HG03565 (cell line): ENCODE results near the gene ADA.

Experiments used
- ATAC-seq: cut with Tn5 transposase; IDR thresholded peaks from one replicate; pipeline ENCODE4 v1.9.1; 2021; ENCODE audit warnings: mild to moderate bottlenecking, moderate library complexity; ENCODE audit not compliant: unreplicated experiment

ADA gene

DNA sequence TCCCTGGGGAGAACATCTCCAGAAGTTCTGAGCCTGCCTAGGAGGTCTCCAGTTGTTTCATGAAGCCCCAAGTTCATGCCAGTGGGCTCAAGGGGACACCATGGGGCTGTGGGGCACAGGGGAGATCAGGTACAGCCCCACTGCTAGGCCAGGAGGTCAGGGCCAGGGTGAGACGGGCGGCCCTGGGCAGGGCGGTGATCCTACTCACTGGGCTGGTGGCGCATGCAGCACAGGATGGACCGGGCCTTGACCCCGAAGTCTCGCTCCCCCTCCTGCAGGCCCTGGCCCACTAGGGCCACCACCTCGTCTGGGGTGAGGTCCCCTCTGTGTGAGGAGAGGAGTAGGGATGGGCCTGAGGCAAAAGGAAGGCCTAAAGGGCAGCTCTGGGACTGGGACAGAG, 26.1 kb downstream of the ADA start:
- ATAC-seq: no peak

DNA sequence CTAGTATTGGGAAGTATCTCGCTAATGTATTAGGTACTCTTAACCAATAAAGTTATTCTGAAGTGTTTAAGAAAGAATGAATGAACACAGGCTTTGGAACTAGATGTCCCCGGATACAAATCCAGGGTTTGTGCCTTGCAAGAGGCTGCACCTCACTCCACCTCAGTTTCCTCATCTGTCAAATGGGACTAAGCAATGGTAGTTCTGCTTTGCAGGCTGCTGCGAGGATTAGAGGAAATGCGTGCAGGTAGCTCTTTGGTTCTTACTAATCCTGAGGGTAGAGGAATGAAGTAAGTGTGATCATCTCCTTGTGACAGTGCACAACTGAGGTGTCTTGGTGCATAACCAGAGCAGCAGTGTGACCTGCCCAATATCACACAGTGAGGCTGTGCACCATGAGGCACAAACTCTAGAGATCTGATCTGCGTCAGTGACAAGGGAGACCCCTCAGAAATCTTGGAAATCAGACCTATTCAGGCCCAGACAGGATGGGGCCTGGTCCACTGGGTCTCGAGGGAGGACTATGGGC, 26.7 kb downstream of the ADA start:
- no peak for ATAC-seq

DNA sequence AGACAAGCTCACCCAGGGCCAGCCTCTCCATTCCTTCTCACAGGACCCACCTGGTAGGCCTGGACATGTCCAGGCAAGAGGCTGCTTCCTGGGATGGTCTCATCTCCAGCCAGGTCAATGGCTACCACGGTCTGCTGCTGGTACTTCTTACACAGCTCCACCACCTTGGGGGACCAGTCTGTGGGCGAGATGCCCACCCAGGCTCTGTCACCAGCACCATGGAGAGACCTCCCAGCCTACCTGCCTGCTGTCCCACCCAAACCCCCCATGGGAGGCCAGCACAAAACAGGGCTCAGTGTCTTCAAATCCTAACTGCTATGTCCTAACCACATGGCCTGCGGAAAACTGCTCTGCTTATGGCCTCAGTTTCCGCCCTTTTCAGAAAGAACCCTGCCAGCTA, 27.3 kb downstream of the ADA start:
- no peak for ATAC-seq

DNA sequence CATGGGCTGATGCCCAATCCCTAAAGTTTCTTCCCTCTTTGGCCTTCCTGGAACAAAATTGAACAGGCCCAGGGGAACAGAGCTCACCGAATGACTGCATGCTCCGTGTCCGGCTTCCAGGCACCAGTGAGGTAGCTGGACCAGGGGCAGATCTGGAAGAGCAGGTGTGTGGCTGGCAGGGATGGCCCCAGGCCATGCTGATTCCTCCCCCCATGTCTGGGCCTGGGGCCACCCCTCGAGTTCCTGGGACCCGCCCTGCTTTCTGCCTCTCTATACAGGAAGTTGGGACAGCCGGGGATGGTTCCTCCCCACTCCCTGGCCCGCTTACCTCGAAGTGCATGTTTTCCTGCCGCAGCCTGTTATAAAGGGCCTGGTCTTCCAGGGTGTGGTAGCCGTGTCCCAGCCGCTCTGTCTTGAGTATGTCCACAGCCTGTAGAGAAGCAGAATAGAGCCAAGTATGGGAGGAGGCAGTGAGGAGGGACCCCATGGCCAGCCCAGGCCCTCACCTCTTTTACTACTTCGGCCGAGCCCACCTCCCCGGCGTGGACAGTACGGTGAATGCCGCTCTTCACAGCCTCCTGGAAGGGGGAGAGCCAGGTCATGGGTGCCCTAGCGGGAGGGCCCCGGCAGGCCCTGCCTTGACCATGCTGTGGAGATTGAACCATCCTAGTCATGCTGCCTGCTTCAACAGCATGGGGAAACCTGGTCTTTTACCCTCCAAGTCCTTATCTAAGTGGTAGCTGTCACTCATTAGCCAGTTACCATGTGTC, 28.8 kb downstream of the ADA start:
- no peak for ATAC-seq

DNA sequence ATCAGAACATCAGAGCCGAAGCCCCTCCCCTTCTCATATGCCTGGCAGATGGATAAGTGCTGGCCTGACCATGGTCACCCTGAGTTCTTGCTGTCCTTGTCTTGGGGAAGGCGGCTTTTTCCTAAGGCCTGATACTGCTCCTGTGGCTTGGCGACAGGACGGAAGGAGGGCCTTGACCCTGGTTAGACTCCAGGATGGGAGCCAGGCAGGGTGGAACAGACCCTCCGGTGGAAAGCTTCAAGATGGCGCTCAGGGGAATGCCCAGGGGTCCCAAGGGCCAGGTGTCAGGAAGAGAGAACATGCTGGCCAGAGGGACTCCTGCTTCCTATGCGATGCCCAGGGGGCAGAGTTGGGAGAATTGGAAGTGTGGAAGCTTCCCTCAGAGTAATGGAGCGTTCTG, 29.6 kb downstream of the ADA start:
- no peak for ATAC-seq

DNA sequence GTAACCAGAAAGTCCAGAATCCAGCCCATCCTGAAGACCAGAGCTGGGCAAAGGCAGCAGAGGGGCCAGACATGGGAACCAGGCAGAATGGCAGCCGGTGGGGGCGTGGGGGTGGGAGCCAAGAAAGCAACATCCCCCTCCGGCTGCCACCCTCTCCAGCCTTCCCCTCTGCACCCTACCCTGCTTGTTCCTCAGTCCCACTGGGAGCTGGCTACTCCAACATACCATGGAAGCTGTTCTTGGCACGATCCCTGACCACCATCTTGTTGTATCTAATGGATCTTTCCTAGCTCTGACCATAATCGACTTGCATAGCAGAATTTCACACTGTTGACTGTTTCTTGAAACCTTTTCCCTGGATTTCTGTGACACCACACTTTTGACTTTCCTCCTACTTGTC, 30.2 kb downstream of the ADA start:
- ATAC-seq: no peak

DNA sequence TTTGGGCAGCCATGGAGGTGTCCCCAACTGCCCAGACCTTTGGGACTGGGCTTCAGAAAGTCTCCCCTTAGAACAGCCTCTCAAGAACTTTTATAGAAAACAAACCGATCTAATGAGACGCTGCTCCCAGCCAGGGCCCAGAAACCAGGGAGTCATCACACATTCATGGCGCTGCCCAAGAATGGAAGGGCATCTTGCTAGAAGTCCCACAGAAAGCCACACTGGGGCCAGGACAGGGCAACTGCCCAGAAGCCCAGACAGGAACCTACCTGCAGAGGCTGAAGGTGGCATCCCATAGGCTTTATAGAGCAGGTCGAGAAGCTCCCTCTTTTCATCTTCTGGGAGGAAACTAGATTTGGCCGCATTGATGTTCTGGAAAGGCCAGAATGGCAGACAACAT, 31.5 kb downstream of the ADA start:
- ATAC-seq: no peak

DNA sequence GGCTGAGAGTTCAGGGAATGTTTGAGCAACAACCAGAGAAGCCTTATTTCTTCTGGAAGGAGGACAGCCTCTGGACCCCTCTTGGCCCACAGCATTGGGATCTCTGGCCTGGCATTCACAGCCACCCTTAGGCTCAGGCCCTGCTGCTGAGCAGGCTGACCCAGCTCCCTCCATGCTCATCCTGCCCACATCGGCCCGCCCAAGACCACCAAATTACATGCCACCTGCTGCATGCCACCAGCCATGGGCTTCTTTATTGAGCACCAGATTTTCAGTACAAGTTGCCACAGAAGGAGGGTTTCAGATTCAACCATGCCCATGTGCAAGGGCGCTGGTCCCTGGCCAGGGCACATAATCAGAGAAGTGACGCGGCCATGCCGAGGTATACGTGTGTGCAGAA, 32.2 kb downstream of the ADA start:
- no peak for ATAC-seq

DNA sequence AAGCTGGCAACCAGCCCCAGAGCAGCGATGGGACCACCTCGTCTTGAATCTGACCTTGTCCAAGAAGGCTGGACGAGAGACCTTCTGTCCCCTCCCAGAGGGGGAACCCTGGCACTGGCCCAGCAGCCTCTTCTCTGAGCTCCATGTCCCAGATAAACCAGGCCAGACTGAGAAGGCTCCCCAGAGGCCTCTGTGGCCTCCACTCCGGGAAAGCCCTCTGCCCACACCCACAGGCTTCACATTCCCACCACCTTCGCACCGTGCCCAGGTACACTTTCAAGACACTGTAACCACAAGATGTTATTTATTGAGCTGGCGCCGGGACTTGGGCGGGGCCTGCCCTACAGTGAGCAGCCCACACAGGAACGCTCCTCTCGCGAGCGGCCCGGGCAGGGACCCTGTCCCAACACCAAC, 33.2 kb downstream of the ADA start:
- no peak for ATAC-seq

DNA sequence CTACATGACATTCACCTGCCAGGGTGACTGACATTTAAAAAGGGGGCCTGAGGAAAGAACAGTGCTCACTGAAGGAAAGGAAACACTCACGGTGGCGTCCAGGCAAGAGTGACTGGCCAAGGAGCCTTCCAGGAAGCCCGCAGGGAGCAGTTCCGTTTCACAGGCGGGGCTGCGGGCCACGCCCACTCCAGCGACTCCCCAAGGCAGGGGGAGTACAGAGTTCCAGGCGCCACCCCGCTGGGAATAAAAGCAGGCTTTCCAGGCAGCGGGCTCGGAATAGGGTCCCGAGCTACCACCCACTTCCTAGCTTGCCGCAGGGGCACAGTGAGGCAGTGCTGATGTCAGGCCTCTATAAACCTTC, 34.9 kb downstream of the ADA start:
- ATAC-seq: no peak

DNA sequence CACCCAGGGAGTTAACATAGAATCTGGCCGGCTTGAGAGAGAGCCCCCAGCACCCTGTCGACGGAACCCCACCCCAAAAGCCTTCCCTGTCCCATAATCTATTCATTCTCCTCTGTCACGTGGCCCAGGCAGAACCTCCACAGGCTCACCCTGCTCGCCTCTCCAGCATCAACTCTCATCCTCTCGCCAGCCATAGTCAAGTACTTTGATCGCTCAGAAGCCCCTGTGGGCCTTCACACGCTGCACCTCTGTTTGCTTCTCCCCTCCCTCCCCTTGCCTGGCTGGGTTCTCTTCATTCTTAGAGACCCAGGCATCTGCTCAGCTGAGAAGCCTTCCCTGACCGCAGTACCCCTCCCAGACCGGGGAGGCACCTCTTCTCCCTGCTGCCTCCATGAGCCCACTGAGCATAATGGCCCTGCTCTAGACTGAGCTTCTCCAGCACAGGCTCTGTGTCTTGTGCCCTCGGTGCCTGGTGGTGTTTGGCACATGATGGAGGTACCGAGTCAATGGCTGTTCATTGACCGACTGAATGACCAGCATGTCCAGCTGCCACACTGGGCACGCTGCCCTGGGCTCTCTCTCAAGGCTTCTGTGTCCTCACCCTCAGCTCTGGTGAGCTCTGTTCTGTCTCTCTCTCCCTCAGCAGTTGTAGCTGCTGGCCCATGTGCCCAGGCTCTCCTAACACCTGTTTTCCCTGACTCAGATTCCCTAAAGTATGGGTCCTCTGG, 35.5 kb downstream of the ADA start:
- ATAC-seq: no peak

DNA sequence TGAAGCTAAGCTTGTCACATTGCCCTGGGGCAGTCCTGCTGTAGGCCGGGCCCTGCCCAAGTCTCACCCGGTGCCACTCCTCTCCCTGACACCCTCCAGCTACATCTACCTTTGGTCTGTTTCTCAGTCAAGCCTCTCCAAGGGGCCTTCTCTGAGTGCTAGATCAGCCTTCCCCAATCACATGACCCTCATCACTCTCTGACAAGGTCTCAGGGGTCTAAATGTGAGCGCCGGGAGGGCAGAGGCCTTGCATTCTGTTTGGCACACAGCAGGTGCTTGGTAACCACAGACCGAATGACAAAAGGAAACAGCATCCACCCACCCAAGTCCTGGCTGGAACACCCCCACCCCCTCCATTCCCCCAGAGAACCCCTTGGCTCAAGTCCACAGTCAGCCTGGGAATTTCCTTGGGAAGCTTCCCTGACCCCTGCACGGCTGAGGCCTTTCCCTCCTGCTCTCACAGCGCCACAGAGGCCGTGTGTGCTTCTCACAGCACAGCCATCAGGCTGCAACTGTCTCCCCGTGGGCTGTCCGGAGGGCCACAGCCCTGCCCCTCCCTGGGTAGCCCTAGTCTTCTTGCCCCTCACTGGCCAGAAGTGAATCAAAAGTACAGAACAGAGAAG, 36.2 kb downstream of the ADA start:
- no peak for ATAC-seq

DNA sequence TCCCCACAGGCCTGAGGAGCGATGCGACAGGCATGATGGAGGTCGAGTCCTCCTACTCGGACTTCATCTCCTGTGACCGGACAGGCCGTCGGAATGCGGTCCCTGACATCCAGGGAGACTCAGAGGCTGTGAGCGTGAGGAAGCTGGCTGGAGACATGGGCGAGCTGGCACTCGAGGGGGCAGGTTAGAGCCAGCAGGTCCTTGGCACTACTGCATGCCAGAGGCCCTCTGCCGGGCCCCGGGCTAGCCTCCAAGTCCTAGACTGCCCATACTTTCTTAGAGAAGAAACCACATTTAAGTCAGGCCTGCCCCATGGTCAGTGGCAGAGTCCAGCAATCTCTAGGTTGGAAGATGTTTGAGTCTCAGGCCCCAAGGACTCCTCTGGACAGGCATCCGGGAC, 37.0 kb downstream of the ADA start:
- no peak for ATAC-seq

DNA sequence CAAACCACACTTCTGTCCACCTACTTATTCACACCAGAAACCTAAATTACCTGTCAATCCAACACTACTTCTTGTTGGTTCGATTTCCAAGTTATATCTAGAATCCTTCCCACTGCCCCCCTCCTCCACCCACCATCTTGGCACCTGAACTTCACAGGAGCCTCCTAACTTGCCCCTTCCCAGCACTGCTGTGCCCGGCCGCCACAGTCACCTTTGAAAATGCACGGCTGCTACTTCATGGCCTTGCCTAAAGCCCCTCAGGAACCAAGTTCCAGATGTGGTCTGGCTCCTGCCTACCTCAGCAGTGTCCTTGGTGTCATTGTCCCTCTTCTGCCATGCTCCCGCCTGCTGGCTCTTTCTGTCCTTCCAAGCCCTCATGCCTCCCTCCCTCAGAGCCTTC, 37.9 kb downstream of the ADA start:
- no peak for ATAC-seq

DNA sequence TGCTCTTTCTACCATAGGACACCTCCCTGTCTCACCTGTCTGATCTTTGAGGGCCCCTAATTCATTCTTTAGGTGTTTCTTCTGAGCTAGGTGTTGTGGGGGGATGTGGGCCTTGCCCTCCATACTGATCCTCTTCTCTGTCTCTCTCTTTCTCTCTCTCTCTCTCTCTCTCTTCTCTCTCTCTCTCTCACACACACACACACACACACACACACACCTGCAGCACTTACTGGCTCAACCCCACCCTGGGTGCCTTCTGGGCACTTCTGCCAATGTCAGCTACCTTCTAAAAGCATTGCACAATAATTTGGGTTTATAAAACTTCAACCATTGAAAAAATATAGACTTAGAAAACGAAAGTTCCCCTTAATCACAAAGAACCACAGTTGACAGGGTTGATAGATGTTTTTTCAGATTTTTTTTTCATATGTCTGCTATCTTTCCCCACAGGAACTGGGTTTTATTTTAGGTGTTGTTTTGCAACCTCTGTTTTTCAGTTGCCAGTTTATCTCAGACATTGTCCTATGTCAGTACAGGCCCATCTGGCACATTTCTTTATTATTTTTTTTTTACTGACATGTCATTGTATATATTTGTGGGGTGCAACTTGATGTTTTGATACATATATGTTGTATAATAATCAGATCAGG, 41.1 kb downstream of the ADA start:
- no peak for ATAC-seq

DNA sequence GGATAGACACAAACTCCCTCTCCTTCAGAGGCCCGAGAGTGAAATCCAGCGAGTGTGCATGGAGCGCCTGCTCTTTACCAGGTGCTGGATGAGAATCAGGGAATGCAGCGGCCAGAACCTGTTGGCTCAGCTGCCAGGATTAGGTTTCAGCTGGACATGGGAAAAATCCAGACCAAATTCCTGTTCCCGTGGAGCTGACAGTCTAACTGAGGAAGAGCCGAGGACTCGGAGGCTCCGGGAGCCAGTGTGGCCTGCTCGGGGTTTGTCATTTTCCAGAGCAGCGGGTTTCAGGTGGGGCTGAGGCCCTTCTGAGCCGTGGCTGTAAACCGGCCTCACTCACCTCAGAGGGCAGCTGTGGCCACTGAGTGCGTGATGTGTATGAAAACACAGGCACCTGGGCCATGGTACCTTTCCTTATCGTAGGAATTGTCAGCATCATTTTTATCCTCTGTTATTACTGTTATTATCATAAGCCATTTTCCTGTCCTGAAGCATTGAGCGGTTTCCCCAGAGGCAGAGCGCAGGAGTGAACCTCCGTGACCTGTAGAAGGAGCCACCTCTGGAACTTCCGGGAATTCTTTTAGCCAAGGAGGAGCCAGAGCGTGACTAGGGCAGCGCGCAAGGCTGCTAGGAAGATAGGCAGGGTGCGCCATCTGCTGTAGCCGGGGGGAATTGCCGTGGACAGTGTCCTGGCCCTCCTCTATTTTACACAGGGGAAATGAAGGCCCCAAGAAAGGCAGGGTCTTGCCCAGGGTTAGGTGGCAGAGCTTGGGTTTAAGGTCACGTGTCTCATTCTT, 41.8 kb downstream of the ADA start:
- peak; percentile 61 for ATAC-seq

DNA sequence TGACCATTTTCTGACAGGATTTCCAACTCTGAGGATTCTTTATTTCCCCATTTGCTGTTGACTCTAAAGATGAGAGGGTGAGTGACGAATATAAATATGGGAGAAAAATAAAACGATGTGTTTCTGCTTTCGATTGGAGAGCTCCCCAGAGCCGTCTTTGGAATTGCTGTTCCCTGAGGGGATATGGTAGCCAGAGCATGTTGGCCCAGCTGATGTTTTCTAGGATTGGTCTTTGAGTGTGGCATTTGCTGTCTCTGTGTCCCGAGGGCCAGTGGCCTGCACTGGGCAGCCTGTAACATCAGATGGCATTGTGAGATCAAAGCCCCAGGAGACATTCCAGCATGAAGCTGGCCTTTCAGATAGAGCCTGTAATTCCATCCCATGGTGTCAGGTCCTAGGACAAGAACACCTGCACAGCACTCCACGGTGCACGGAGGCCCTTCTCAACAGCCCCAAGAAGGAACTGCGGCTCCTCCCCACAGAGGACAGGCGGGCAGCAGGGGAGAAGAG, 42.4 kb downstream of the ADA start:
- no peak for ATAC-seq

DNA sequence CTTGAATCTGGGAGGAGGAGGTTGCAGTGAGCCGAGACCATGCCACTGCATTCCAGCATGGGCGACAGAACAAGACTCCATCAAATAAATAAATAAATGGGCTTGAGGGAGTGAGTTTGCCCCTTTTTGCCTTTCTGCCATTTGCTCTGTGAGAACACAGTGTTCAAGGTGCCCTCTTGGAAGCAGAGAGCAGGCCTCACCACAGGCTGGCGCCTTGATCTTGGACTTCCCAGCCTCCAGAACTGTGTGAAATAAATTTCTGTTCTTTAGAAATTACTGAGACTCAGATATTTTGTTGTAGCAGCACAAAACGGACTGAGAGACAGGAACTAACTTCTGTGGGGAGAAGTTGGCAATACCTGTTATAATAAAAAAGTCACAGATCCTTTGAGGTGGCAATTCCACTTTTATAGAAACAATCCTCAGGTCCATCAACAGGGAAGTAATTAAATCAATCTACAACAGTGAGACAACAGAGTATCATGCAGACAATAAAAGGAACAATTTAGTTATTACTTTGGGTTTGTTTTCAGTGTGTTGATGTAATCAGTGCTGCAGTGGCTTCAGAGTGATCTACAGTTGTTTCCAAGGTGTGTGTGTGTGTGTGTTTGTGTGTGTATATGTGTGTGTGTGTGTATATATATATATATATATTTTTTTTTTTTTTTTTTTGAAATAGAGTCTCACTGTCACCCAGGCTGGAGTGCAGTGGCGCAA, 44.6 kb downstream of the ADA start:
- ATAC-seq: no peak

DNA sequence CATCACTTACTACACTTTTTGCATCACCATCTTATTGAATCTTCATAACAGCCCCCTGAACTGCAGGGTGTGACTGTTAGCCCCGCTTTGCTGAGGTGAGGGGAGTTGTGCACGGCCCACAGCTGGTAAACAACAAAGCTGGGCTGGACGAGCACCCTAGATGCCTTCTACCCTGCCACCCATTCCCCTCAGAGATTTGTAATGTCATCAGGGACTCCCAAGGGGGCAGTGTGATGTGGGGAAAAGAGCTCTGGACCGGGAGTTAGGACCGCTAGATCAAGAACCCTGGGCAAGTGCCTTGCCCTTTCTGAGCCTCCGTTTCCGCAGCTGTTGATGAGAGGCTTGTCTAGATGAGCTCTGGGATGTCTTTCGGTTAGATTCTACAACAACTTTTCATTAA, 48.2 kb downstream of the ADA start:
- no peak for ATAC-seq

DNA sequence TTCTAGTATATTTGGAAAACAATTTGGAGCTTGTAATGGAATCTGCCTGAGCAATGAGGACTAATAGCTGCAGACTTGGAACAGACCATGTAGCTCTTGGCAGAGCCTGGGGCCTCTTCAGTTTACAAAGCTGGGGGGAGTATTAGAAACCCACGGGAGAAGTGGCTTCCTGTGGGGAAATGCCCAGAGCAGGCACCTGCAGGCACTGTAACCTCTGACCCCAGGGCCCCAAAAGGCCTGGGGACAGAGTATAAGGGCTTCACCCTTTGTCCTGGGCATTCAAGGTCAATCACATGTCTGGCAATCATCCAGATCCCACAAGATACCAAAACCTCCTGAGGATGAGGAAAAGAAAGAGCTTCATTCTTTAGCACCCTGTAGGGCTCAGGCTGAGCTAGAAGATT, 49.7 kb downstream of the ADA start:
- ATAC-seq: no peak
